K562 treated with DMSO at 1 percent for 4 hours (cell line): ENCODE results near the gene HSDL2. TPM values are rescaled to one million over a fixed set of nuclear protein-coding genes. Genes with fewer than 3 reads are reported as not detected.

Source experiments
- total RNA-seq: library from RNA; unstranded; fragments of 300-600 nt; gene quantifications from 2 replicates; pipeline ENCODE4 v1.2.3, GENCODE V29; 2022; ENCODE audit not compliant: insufficient read depth

HSDL2 gene
- total RNA-seq, result 20.3 and 26.1 TPM in 2 replicates

DNA sequence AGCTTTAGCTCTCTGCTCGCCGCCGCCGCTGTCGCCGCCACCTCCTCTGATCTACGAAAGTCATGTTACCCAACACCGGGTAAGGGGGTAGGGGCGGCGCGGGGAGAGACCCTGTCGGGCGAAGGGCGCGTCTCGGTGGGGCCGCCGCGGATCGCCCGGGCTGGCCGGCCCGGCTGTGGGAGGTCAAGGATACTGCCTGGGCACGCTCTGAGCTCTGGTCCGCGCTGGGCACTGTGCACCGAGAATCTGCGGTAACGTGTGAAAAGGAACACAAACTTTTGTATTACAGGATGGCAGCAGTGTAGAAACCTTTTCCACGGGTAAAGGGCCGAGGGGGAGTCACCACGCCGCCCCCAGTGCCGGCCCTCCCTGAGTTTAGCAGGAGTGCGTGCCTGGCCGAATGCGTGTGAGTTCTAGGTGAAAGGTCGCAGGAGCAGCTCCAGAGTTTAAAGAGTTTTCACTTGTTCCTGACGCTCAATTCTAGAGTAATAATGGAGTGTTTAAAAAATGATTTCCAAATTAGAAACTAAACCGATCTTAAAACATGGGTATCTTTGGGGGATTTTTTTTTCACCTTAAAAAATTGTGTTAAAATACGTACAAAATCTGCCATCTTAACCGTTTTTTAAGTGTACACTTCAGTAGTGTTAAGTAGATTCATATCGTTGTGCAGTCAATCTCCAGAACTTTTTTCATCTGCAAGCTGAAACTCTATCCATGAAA is at the start of gene HSDL2:
Gene HSDL2 (plus strand): TSS at position 7 of the 723 bp plus-strand sequence. CDS start 56 bp downstream, at position 63.

DNA sequence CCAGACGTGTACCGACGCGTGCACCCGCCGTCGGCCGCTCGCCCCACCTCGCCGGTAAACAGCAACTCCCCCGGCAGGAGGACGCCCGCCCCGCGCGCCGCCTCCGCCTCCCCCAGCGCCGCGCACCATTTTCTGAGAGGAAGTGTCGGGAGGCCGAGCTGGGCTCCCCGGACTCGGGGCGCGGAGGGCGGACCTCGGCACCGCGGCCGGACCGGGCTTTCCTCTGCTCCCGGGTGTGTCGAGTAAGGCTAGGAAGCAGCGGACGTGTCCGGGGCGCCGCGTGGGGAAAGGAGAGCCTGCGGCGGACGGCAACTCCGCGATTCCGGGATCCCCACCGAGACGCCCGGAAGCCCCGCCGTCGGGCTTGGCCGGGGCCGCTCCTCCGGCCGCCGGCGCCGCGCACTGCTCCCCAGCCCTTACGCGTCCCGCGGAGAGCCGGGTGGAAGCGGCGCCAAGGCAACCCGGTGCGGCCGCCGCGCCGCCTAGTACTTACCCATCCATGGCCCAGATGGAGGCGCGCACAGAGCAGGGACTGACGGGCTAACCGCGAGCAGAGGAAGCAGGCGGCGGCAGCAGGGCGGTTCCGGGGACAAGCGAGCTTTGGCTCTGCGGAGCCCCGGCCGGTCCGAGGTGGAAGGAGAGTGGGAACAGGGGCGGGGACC is 46.8 kb upstream of the HSDL2 start, which contains the start of gene PTBP3:
Gene PTBP3 (minus strand): TSS at position 643 of the 662 bp plus-strand sequence. CDS start 35,754 bp downstream, outside the sequence.

DNA sequence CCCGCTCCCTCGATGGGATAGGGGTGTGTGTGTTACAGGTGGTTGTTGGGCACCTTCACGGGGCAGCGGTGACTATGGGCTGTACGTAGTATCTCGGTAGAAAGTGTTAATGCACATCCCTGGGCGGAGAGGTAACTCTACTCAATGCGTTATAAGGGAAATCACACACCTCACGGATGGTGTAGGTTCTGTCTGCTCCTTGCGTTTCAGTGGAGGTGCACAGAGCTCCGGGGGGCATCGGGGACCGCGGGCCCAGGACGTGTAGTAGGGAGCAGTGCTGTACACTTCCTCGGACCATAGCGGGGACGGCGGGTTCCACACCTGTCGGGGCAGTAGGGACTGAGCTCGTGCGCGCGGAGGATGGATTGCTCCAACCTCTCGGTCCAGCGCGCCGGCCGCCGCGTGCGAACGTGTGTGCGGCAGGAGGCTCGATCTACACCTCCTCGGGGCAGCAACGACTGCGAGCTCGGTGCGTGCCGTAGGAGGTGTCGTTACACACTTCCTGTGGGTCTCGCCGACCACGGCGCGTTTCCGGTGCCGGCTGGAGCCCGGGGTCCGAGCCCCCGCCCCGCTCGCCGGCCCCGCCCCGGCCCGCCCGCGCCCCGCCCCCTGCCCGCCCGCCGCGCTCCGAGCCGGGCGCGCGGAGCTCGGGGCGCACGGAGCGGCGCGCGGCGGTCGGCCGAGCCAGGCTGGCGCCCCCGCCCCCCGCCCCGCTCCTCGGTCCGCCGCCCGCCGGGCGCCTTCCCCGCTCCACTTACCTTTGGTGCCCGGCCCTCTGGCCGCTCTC is 106.5 kb downstream of the HSDL2 start, which contains the start of gene KIAA1958:
Gene KIAA1958 (plus strand): TSS at position 607 of the 787 bp plus-strand sequence. CDS start 87,254 bp downstream, outside the sequence.

Other genes starting within 250 kb of the HSDL2 start
- 19.9 and 27.7 TPM in 2 replicates for gene SUSD1, start 204.8 kb upstream of the HSDL2 start, total RNA-seq
- gene PTBP3, start 46.5 kb upstream of the HSDL2 start, total RNA-seq, result 23.4 and 29.4 TPM in 2 replicates
- gene KIAA1958, start 106.7 kb downstream of the HSDL2 start, total RNA-seq, result 5.7 and 8.1 TPM in 2 replicates